H1 (cell line): ENCODE results near the gene KISS1R. TPM values are rescaled to one million over a fixed set of nuclear protein-coding genes. Genes with fewer than 3 reads are reported as not detected.

Experiments
- CTCF ChIA-PET: fragments of 300-600 bp; sonication (Branson Sonifier 250); formaldehyde crosslinking; loops from one replicate; lab custom pipeline; 2021; ENCODE audit not compliant: partially characterized antibody; lab: Charles Lee
- POLR2A ChIA-PET: fragments of 300-600 bp; sonication (Branson Sonifier 250); formaldehyde crosslinking; loops from one replicate; lab custom pipeline; 2021; ENCODE audit warnings: inconsistent platforms; ENCODE audit not compliant: partially characterized antibody; lab: Charles Lee
- DNase-seq, 2 experiments: peaks; one replicate each; pipeline versions ENCODE4 v3.0.0 to v3.0.0-alpha.2; 2010 to 2022; ENCODE audit warnings: low spot score in 2 of 2, low read depth in 1 of 2, mixed read lengths in 1 of 2
- FAIRE-seq: peaks from 2 replicates; lab custom pipeline; 2011; peaks lifted over from hg19 to GRCh38; lab: Jason Lieb, UNC
- H2AFZ ChIP-seq: 2 replicates; pipeline ENCODE4 v1.8.1; 2012; ENCODE audit warnings: low read length, inconsistent platforms
- H2AK5ac ChIP-seq: 2 replicates; pipeline ENCODE4 v1.6.1; 2013; ENCODE audit warnings: low read depth, low read length
- H2BK120ac ChIP-seq: replicated peaks from 2 replicates; pipeline ENCODE3; 2013; ENCODE audit warnings: low read depth, low read length, inconsistent platforms
- H2BK12ac ChIP-seq: 2 replicates; pipeline ENCODE4 v1.6.1; 2013; ENCODE audit warnings: low read depth, low read length
- H2BK15ac ChIP-seq: 2 replicates; pipeline ENCODE4 v1.6.1; 2013; ENCODE audit warnings: low read length
- H2BK20ac ChIP-seq: 2 replicates; pipeline ENCODE4 v1.6.1; 2013; ENCODE audit warnings: low read length
- H2BK5ac ChIP-seq: 2 replicates; pipeline ENCODE4 v1.6.1; 2013; ENCODE audit warnings: low read depth, low read length
- H3K14ac ChIP-seq: 2 replicates; pipeline ENCODE4 v1.6.1; 2013; ENCODE audit warnings: inconsistent platforms; ENCODE audit not compliant: insufficient read length
- H3K18ac ChIP-seq: 2 replicates; pipeline ENCODE4 v1.6.1; 2013; ENCODE audit warnings: low read length; ENCODE audit errors: extremely low read depth
- H3K23ac ChIP-seq: 2 replicates; pipeline ENCODE4 v1.6.1; 2013; ENCODE audit warnings: inconsistent platforms; ENCODE audit not compliant: insufficient read length
- H3K23me2 ChIP-seq: 2 replicates; pipeline ENCODE4 v1.6.1; 2013; ENCODE audit warnings: low read depth, low read length
- H3K27ac ChIP-seq: 2 replicates; pipeline ENCODE4 v1.6.1; 2011; ENCODE audit warnings: low read depth, low read length, inconsistent platforms
- H3K27me3 ChIP-seq, 4 experiments: replicated peaks in 1 of 4; 1 replicate in 1 of 4; 2 replicates in 3 of 4; pipeline versions ENCODE4 v1.6.1 to v1.8.1; 2011 to 2013; ENCODE audit warnings: low read length in 3 of 4, mild to moderate bottlenecking in 3 of 4, inconsistent platforms in 2 of 4, mixed read lengths in 2 of 4, moderate library complexity in 1 of 4; ENCODE audit not compliant: control insufficient read depth in 3 of 4, insufficient read depth in 3 of 4; ENCODE audit errors: extremely low read depth in 1 of 4
- H3K36me3 ChIP-seq, 4 experiments: 2 replicates each; pipeline versions ENCODE4 v1.6.1 to v1.8.1; 2011 to 2013; ENCODE audit warnings: mild to moderate bottlenecking in 4 of 4, low read length in 3 of 4, moderate library complexity in 2 of 4, control low read depth in 1 of 4, inconsistent platforms in 1 of 4; ENCODE audit not compliant: insufficient read depth in 4 of 4, control insufficient read depth in 2 of 4
- H3K4ac ChIP-seq: replicated peaks from 2 replicates; pipeline ENCODE3; 2013; ENCODE audit warnings: low read length, low read depth, mixed read lengths, inconsistent platforms; ENCODE audit not compliant: insufficient read length
- H3K4me1 ChIP-seq, 4 experiments: replicated peaks in 1 of 4; 1 replicate in 1 of 4; 2 replicates in 3 of 4; pipeline versions ENCODE4 v1.6.1 to v1.8.1; 2011 to 2013; ENCODE audit warnings: low read length in 3 of 4, inconsistent platforms in 2 of 4, mixed read lengths in 1 of 4; ENCODE audit not compliant: insufficient read depth in 4 of 4, control insufficient read depth in 3 of 4
- H3K4me2 ChIP-seq, 2 experiments: 2 replicates each; pipeline versions ENCODE4 v1.6.1 to v1.8.1; 2011 to 2013; ENCODE audit warnings: low read depth in 2 of 2, low read length in 2 of 2, control low read depth in 1 of 2, inconsistent platforms in 1 of 2, mild to moderate bottlenecking in 1 of 2; ENCODE audit not compliant: insufficient read depth in 1 of 2
- H3K4me3 ChIP-seq, 4 experiments: fragments of 200-600, 300-600 bp in 1 of 4; sonication (generic), shearing (Covaris generic), sonication (Bioruptor Twin) in 1 of 4; 2 replicates each; pipeline versions ENCODE4 v1.5.1 to v1.8.1; 2011 to 2016; ENCODE audit warnings: low read length in 4 of 4, low read depth in 3 of 4, control low read depth in 2 of 4, inconsistent platforms in 2 of 4, mild to moderate bottlenecking in 2 of 4, mixed read lengths in 1 of 4, moderate library complexity in 1 of 4; ENCODE audit not compliant: insufficient read depth in 2 of 4; ENCODE audit errors: extremely low read depth in 1 of 4
- H3K56ac ChIP-seq: replicated peaks from 2 replicates; pipeline ENCODE3; 2013; ENCODE audit warnings: low read depth, mild to moderate bottlenecking, mixed read lengths, low read length, inconsistent platforms; ENCODE audit not compliant: insufficient read length
- H3K79me1 ChIP-seq: 2 replicates; pipeline ENCODE4 v1.6.1; 2013; ENCODE audit warnings: low read depth, low read length, control low read depth
- H3K79me2 ChIP-seq, 2 experiments: 2 replicates each; pipeline versions ENCODE4 v1.6.1 to v1.8.1; 2012 to 2013; ENCODE audit warnings: low read length in 2 of 2, mild to moderate bottlenecking in 2 of 2, inconsistent platforms in 1 of 2; ENCODE audit not compliant: insufficient read depth in 2 of 2, control insufficient read depth in 1 of 2
- H3K9ac ChIP-seq, 4 experiments: replicated peaks in 1 of 4; 1 replicate in 1 of 4; 2 replicates in 3 of 4; pipeline versions ENCODE4 v1.6.1 to v1.8.1; 2011 to 2013; ENCODE audit warnings: low read depth in 3 of 4, low read length in 3 of 4, control low read depth in 2 of 4, mild to moderate bottlenecking in 2 of 4, moderate library complexity in 2 of 4, inconsistent platforms in 1 of 4; ENCODE audit errors: extremely low read depth in 1 of 4
- H3K9me3 ChIP-seq, 2 experiments: 2 replicates each; pipeline versions ENCODE4 v1.6.1 to v1.8.1; 2012 to 2013; ENCODE audit warnings: mild to moderate bottlenecking in 2 of 2, moderate library complexity in 2 of 2, control low read depth in 1 of 2, inconsistent platforms in 1 of 2, low read depth in 1 of 2, low read length in 1 of 2, mixed read lengths in 1 of 2; ENCODE audit not compliant: insufficient read depth in 2 of 2
- H4K20me1 ChIP-seq, 2 experiments: replicated peaks in 1 of 2; 2 replicates each; pipeline versions ENCODE3 to v1.8.1; 2011 to 2013; ENCODE audit warnings: inconsistent platforms in 2 of 2, low read length in 2 of 2, mild to moderate bottlenecking in 1 of 2; ENCODE audit not compliant: insufficient read depth in 2 of 2, control insufficient read depth in 1 of 2
- H4K5ac ChIP-seq: 2 replicates; pipeline ENCODE4 v1.6.1; 2013; ENCODE audit warnings: low read length, low read depth, mixed read lengths, inconsistent platforms; ENCODE audit not compliant: insufficient read length
- H4K8ac ChIP-seq: 2 replicates; pipeline ENCODE4 v1.8.0; 2013; ENCODE audit warnings: mild to moderate bottlenecking, moderate library complexity, low read length, inconsistent platforms; ENCODE audit not compliant: insufficient read depth; ENCODE audit errors: extremely low read depth
- H4K91ac ChIP-seq: replicated peaks from 2 replicates; pipeline ENCODE3; 2013; ENCODE audit warnings: low read length, mixed read lengths, inconsistent platforms; ENCODE audit not compliant: insufficient read length
- E2F6 ChIP-seq: IDR thresholded peaks from 2 replicates; pipeline ENCODE4 v1.6.1; 2012; ENCODE audit warnings: inconsistent platforms
- FOSL1 ChIP-seq: IDR thresholded peaks from 2 replicates; pipeline ENCODE4 v1.6.1; 2011; ENCODE audit warnings: mild to moderate bottlenecking, low read depth, low read length, moderate library complexity; ENCODE audit not compliant: insufficient read depth
- NANOG ChIP-seq: IDR thresholded peaks from 2 replicates; pipeline ENCODE4 v1.6.1; 2011; ENCODE audit warnings: low read length, low read depth, mild to moderate bottlenecking, inconsistent platforms; ENCODE audit not compliant: insufficient read depth, poor library complexity, severe bottlenecking
- POLR2AphosphoS5 ChIP-seq: IDR thresholded peaks from 2 replicates; pipeline ENCODE4 v1.6.1; 2011; ENCODE audit warnings: low read depth, low read length
- SAP30 ChIP-seq: fragments of 300-600 bp; sonication (generic); IDR thresholded peaks from 2 replicates; pipeline ENCODE4 v1.7.1; 2012; ENCODE audit warnings: low read length, moderate library complexity, mild to moderate bottlenecking, inconsistent platforms; ENCODE audit not compliant: insufficient read depth, insufficient replicate concordance
- SIN3A ChIP-seq, 2 experiments: IDR thresholded peaks in 1 of 2; conservative IDR thresholded peaks in 1 of 2; 2 replicates each; pipeline ENCODE4 v1.6.1; 2011 to 2012; ENCODE audit warnings: low read length in 2 of 2, improper control_type of control experiment in 1 of 2, low read depth in 1 of 2, mild to moderate bottlenecking in 1 of 2
- SIRT6 ChIP-seq: IDR thresholded peaks from one replicate; pipeline ENCODE4 v1.7.1; 2012; ENCODE audit warnings: low read length, inconsistent platforms
- SP4 ChIP-seq: IDR thresholded peaks from 2 replicates; pipeline ENCODE4 v1.6.1; 2012; ENCODE audit warnings: low read length, inconsistent platforms
- TBP ChIP-seq: IDR thresholded peaks from 2 replicates; pipeline ENCODE4 v1.6.1; 2011; ENCODE audit warnings: low read depth, low read length, improper control_type of control experiment
- YY1 ChIP-seq: IDR thresholded peaks from 2 replicates; pipeline ENCODE4 v1.6.1; 2011; ENCODE audit warnings: low read depth, mild to moderate bottlenecking, low read length
- WGBS, 2 experiments: shearing (Covaris generic) in 1 of 2; methylation state at CpG; one replicate each; pipeline versions ENCODE4 v1.1.6 to v1.1.7; 2013 to 2015; ENCODE audit warnings: low lambda C conversion rate in 2 of 2, mixed read lengths in 2 of 2, inconsistent platforms in 1 of 2, low coverage in 1 of 2, missing lambda C conversion rate in 1 of 2; ENCODE audit not compliant: insufficient replicate concordance in 2 of 2, insufficient coverage in 1 of 2, insufficient read length in 1 of 2; ENCODE audit errors: extremely low coverage in 1 of 2, missing lambda C conversion rate in 1 of 2; 5-methylcytosine and 5-hydroxymethylcytosine counted together
- polyA plus RNA-seq, 7 experiments: library from polyadenylated mRNA; depleted of rRNA in 3 of 7; stranded (reverse) in 5 of 7; unstranded in 2 of 7; fragments of >200 nt in 5 of 7; fragments of 200-250 nt in 2 of 7; gene quantifications; 1 replicate in 5 of 7; 2 replicates in 1 of 7; 4 replicates in 1 of 7; pipeline versions ENCODE4 v1.2.1 to v1.2.3, GENCODE V29; 2011 to 2013; ENCODE audit warnings: missing spikeins in 2 of 7, mixed read lengths in 2 of 7
- total RNA-seq: library from RNA; stranded (reverse); fragmentation: NEBNext Ultra II Directional; extraction: Animal tissue kit (Norgen Biotek cat#: 25700); gene quantifications from 2 replicates; pipeline ENCODE4 v1.2.1, GENCODE V29; 2021

Gene KISS1R
- total and polyA plus RNA-seq, 2 of the 8 experiments (the other 6 are each of a cell fraction or from before 2014, with no cell fraction given): 2.3 to 2.7 TPM

- no peak for FAIRE-seq
- Histone ChIP-seq H2BK5ac (no peak overlapping the region), H3K4me2 (no peak overlapping the region), H3K79me1 (peaks cover 4% of the 10 kb centered on the region; the same call in 1 of the 2 replicates), H3K4me3 (no peak overlapping the region), H3K27ac (peak overlapping the region; percentile 36; the same call in 1 of the 2 replicates), H4K8ac (no peak overlapping the region; the same call in 1 of the 2 replicates), H4K91ac (no peak overlapping the region), H2AFZ (no peak overlapping the region), H3K27me3 (no peaks in the 10 kb centered on the region), H3K9ac (no peak overlapping the region), H2BK120ac (no peak overlapping the region), H3K9me3 (no peaks in the 10 kb centered on the region), H3K18ac (no peak overlapping the region), H3K4me1 (peaks cover 5 to 35% (median 18%) of the 10 kb centered on the region in 4 experiments), H3K56ac (no peak overlapping the region), H4K20me1 (peaks cover 0 to 3% of the 10 kb centered on the region in 2 experiments), H4K5ac (no peak overlapping the region), H3K79me2 (peaks cover 0 to 18% of the 10 kb centered on the region in 2 experiments; a peak in 1 of 4 replicates), H2BK12ac (no peak overlapping the region; the same call in 1 of the 2 replicates), H3K4ac (no peak overlapping the region), H2BK20ac (no peak overlapping the region), H3K23me2 (no peaks in the 10 kb centered on the region), H3K14ac (no peak overlapping the region), H2AK5ac (no peak overlapping the region), H3K23ac (no peak overlapping the region), H2BK15ac (peak overlapping the region; percentile 19; the same call in 1 of the 2 replicates), H3K36me3 (peaks cover 0 to 5% (median under 1%) of the 10 kb centered on the region in 4 experiments; a peak in 6 of 8 replicates)
- ChIA-PET CTCF (interaction anchor here (0.6 to 2.7 kb wide), 13 partner anchors 8 to 1519 kb away, joined by 3 to 18 read pairs (median 5); partner anchors contain the start of gene WDR18), POLR2A (interaction anchor here (0.6 to 1.0 kb wide), 7 partner anchors 20 to 96 kb away, joined by 3 to 4 read pairs (median 3); no protein-coding TSS in a partner anchor)
- DNase-seq: no peak
- WGBS, 2 experiments: 93% methylated on average over 36 of the region's 36 CpGs; no CpG with 5 or more reads in 1 of the 2 experiments
- TF ChIP-seq SIN3A (conservative IDR thresholded peaks at IDR 0.05 in 1 of 2, IDR thresholded peaks at IDR 0.05 in 1 of 2; ENCODE audit: low read depth in 1 of 2, low read length in 2 of 2) (no peak), POLR2AphosphoS5 (no peak), YY1 (no peak), FOSL1 (no peak), SIRT6 (no peak), NANOG (no peak), E2F6 (no peak), TBP (no peak), SAP30 (no peak), SP4 (no peak)
These were observed 42.1 kb downstream of the KISS1R start for GRCh38 chr19:958967-959855.
